HepG2 (cell line): ENCODE measurements around the gene ZBED5. TPM values are rescaled to one million over a fixed set of nuclear protein-coding genes. Genes with fewer than 3 reads are reported as not detected.

Experiments
- ADNP ChIP-seq: sonication (generic); formaldehyde crosslinking; IDR thresholded peaks from 2 replicates; pipeline ENCODE4 v1.4.0; 2020; ENCODE audit warnings: missing genetic modification reagents
- AKAP8 ChIP-seq: sonication (generic); formaldehyde crosslinking; IDR thresholded peaks from 2 replicates; pipeline ENCODE4 v1.5.1; 2020; ENCODE audit warnings: mild to moderate bottlenecking, missing genetic modification reagents
- BHLHE40 ChIP-seq: IDR thresholded peaks from 2 replicates; pipeline ENCODE4 v1.6.1; 2011; ENCODE audit warnings: low read length, improper control_type of control experiment
- CBX2 ChIP-seq, 2 experiments: fragments of 200-600 bp in 1 of 2; sonication (generic); formaldehyde crosslinking in 1 of 2; IDR thresholded peaks; 2 replicates each; pipeline versions ENCODE4 v1.7.0 to v1.8.1; 2018 to 2022; ENCODE audit warnings: low read depth in 2 of 2, low read length in 1 of 2, mild to moderate bottlenecking in 1 of 2, missing genetic modification reagents in 1 of 2
- CSRNP1 ChIP-seq: sonication (generic); formaldehyde crosslinking; IDR thresholded peaks from 2 replicates; pipeline ENCODE4 v1.8.1; 2023; ENCODE audit warnings: mild to moderate bottlenecking, missing genetic modification reagents
- ESRRA ChIP-seq: sonication (generic); formaldehyde crosslinking; IDR thresholded peaks from 2 replicates; pipeline ENCODE4 v1.5.1; 2020; ENCODE audit warnings: mild to moderate bottlenecking, low read depth, missing genetic modification reagents
- ISL2 ChIP-seq: sonication (generic); formaldehyde crosslinking; IDR thresholded peaks from 2 replicates; pipeline ENCODE4 v1.5.0; 2020; ENCODE audit warnings: missing genetic modification reagents
- KLF13 ChIP-seq: sonication (generic); formaldehyde crosslinking; IDR thresholded peaks from 2 replicates; pipeline ENCODE4 v1.4.0; 2020; ENCODE audit warnings: mild to moderate bottlenecking, missing genetic modification reagents
- RAD21 ChIP-seq: fragments of 450-650 bp; formaldehyde crosslinking; IDR thresholded peaks from 2 replicates; pipeline ENCODE4 v1.5.0; 2020; ENCODE audit warnings: mild to moderate bottlenecking
- RARA ChIP-seq: IDR thresholded peaks from 2 replicates; pipeline ENCODE4 v1.6.1; 2016; ENCODE audit warnings: missing genetic modification reagents, missing compliant biosample characterization
- TSC22D2 ChIP-seq: sonication (generic); formaldehyde crosslinking; IDR thresholded peaks from 2 replicates; pipeline ENCODE4 v1.5.1; 2020; ENCODE audit warnings: missing genetic modification reagents, mild to moderate bottlenecking, borderline replicate concordance
- ZNF20 ChIP-seq: sonication (generic); formaldehyde crosslinking; IDR thresholded peaks from 2 replicates; pipeline ENCODE4 v1.4.0; 2020; ENCODE audit warnings: mild to moderate bottlenecking, moderate library complexity, missing genetic modification reagents
- ZNF256 ChIP-seq: sonication (generic); formaldehyde crosslinking; conservative IDR thresholded peaks from 2 replicates; pipeline ENCODE4 v1.4.0; 2020; ENCODE audit warnings: missing genetic modification reagents
- ZNF317 ChIP-seq: sonication (generic); formaldehyde crosslinking; IDR thresholded peaks from 2 replicates; pipeline ENCODE4 v1.5.0; 2020; ENCODE audit warnings: mild to moderate bottlenecking, missing genetic modification reagents
- ZNF546 ChIP-seq: sonication (generic); formaldehyde crosslinking; conservative IDR thresholded peaks from 2 replicates; pipeline ENCODE4 v1.8.1; 2023; ENCODE audit warnings: mild to moderate bottlenecking, missing genetic modification reagents
- ZNF776 ChIP-seq: sonication (generic); formaldehyde crosslinking; IDR thresholded peaks from 2 replicates; pipeline ENCODE4 v1.4.0; 2020; ENCODE audit warnings: mild to moderate bottlenecking, missing genetic modification reagents
- ZNF83 ChIP-seq: sonication (generic); formaldehyde crosslinking; IDR thresholded peaks from 2 replicates; pipeline ENCODE4 v1.4.0; 2020; ENCODE audit warnings: missing genetic modification reagents, mild to moderate bottlenecking, borderline replicate concordance
- ZSCAN25 ChIP-seq: sonication (generic); formaldehyde crosslinking; IDR thresholded peaks from 2 replicates; pipeline ENCODE4 v1.8.0; 2022; ENCODE audit warnings: mild to moderate bottlenecking, missing genetic modification reagents
- polyA plus RNA-seq, 8 experiments: library from polyadenylated mRNA; depleted of rRNA in 3 of 8; stranded (reverse) in 7 of 8; unstranded in 1 of 8; fragments of >200 nt; fragmentation: Illumina TruSeq in 4 of 8; extraction: Trizol in 4 of 8; gene quantifications; 2 replicates each; pipeline versions ENCODE4 v1.2.1 to v1.2.3, GENCODE V29; 2011 to 2016; ENCODE audit warnings: low read depth in 4 of 8, missing spikeins in 1 of 8, mixed read lengths in 1 of 8; ENCODE audit not compliant: insufficient read depth in 1 of 8
- total RNA-seq, 5 experiments: library from RNA; depleted of rRNA; stranded (reverse); fragments of >200 nt; fragmentation: Illumina TruSeq; extraction: Trizol; gene quantifications; 2 replicates each; pipeline ENCODE4 v1.2.3, GENCODE V29; 2016; ENCODE audit warnings: low read depth in 1 of 5
- TF ChIP-seq, protein P1 (sequence below): sonication (generic); formaldehyde crosslinking; IDR thresholded peaks from 2 replicates; pipeline ENCODE4 v1.5.1; 2020; ENCODE audit warnings: missing genetic modification reagents, mild to moderate bottlenecking, borderline replicate concordance
- TF ChIP-seq, protein P2 (sequence below): sonication (generic); formaldehyde crosslinking; IDR thresholded peaks from 2 replicates; pipeline ENCODE4 v1.5.0; 2020; ENCODE audit warnings: mild to moderate bottlenecking, missing genetic modification reagents
- TF ChIP-seq, protein P3 (sequence below): sonication (generic); IDR thresholded peaks from 2 replicates; pipeline ENCODE4 v1.6.1; 2016; ENCODE audit warnings: low read depth, borderline replicate concordance
- TF ChIP-seq, protein P4 (sequence below): IDR thresholded peaks from 2 replicates; pipeline ENCODE4 v1.6.1; 2016

ZBED5 gene
- total and polyA plus RNA-seq, 2 of the 13 experiments (the other 11 are each of a cell fraction or from before 2014, with no cell fraction given), result 18.2 to 38.6 TPM

GRCh38 chr11:10808553-10809372 is 49.1 kb downstream of the ZBED5 start, which contains the start of gene EIF4G2 (continued):
- TF ChIP-seq, protein P1, sequence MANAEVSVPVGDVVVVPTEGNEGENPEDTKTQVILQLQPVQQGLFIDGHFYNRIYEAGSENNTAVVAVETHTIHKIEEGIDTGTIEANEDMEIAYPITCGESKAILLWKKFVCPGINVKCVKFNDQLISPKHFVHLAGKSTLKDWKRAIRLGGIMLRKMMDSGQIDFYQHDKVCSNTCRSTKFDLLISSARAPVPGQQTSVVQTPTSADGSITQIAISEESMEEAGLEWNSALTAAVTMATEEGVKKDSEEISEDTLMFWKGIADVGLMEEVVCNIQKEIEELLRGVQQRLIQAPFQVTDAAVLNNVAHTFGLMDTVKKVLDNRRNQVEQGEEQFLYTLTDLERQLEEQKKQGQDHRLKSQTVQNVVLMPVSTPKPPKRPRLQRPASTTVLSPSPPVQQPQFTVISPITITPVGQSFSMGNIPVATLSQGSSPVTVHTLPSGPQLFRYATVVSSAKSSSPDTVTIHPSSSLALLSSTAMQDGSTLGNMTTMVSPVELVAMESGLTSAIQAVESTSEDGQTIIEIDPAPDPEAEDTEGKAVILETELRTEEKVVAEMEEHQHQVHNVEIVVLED (CRISPR knock-in tag), result peak; percentile 64; the same call in 1 of the 2 replicates
- no peak; the same call in 1 of the 2 replicates for TF ChIP-seq ISL2 (CRISPR knock-in tag)
- TF ChIP-seq, protein P2, sequence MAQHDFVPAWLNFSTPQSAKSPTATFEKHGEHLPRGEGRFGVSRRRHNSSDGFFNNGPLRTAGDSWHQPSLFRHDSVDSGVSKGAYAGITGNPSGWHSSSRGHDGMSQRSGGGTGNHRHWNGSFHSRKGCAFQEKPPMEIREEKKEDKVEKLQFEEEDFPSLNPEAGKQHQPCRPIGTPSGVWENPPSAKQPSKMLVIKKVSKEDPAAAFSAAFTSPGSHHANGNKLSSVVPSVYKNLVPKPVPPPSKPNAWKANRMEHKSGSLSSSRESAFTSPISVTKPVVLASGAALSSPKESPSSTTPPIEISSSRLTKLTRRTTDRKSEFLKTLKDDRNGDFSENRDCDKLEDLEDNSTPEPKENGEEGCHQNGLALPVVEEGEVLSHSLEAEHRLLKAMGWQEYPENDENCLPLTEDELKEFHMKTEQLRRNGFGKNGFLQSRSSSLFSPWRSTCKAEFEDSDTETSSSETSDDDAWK (CRISPR knock-in tag), result no peak
- peak; percentile 72; the same call in 1 of the 2 replicates for TF ChIP-seq ZNF20
- TF ChIP-seq KLF13 (CRISPR knock-in tag), result no peak
- TF ChIP-seq ZNF317 (CRISPR knock-in tag), result 0 out of 2 replicates have a peak, but pooled peaks have one; percentile 55
- no peak; the same call in 1 of the 2 replicates for TF ChIP-seq ZNF776 (CRISPR knock-in tag)
- TF ChIP-seq CSRNP1 (CRISPR knock-in tag), result peak; percentile 28; the same call in 1 of the 2 replicates
- TF ChIP-seq ZNF256 (CRISPR knock-in tag), result no peak; the same call in 1 of the 2 replicates
- TF ChIP-seq RARA (CRISPR knock-in tag), result peak; percentile 52
- peak; percentile 81; the same call in 1 of the 2 replicates for TF ChIP-seq TSC22D2
- TF ChIP-seq AKAP8 (CRISPR knock-in tag), result peak; percentile 82; the same call in 1 of the 2 replicates
- TF ChIP-seq BHLHE40, result no peak
- TF ChIP-seq ESRRA (CRISPR knock-in tag), result no peak
- TF ChIP-seq RAD21 (CRISPR knock-in tag), result no peak
- TF ChIP-seq ZNF83 (CRISPR knock-in tag), result no peak
- 0 out of 2 replicates have a peak, but pooled peaks have one; percentile 74 for TF ChIP-seq ZNF546 (CRISPR knock-in tag)
- peak; percentile 60; the same call in 1 of the 2 replicates for TF ChIP-seq ZSCAN25 (CRISPR knock-in tag)
- TF ChIP-seq, protein P3, sequence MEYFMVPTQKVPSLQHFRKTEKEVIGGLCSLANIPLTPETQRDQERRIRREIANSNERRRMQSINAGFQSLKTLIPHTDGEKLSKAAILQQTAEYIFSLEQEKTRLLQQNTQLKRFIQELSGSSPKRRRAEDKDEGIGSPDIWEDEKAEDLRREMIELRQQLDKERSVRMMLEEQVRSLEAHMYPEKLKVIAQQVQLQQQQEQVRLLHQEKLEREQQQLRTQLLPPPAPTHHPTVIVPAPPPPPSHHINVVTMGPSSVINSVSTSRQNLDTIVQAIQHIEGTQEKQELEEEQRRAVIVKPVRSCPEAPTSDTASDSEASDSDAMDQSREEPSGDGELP, result peak; percentile 34; the same call in 1 of the 2 replicates
- no peak for TF ChIP-seq ADNP (CRISPR knock-in tag)
- no peak for TF ChIP-seq CBX2 (IDR thresholded peaks at IDR 0.05; ENCODE audit: low read depth, low read length)
- no peak for TF ChIP-seq CBX2 (CRISPR knock-in tag; IDR thresholded peaks at IDR 0.05; ENCODE audit: low read depth)
- TF ChIP-seq, protein P4, sequence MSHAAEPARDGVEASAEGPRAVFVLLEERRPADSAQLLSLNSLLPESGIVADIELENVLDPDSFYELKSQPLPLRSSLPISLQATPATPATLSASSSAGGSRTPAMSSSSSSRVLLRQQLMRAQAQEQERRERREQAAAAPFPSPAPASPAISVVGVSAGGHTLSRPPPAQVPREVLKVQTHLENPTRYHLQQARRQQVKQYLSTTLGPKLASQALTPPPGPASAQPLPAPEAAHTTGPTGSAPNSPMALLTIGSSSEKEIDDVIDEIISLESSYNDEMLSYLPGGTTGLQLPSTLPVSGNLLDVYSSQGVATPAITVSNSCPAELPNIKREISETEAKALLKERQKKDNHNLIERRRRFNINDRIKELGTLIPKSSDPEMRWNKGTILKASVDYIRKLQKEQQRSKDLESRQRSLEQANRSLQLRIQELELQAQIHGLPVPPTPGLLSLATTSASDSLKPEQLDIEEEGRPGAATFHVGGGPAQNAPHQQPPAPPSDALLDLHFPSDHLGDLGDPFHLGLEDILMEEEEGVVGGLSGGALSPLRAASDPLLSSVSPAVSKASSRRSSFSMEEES (CRISPR knock-in tag), result peak; percentile 66
